NB4 (cell line): ENCODE measurements around the gene THPO.

Experiments used
- DNase-seq: peaks from one replicate; pipeline ENCODE4 v3.0.0; 2010; ENCODE audit warnings: low read depth
- H3K4me3 ChIP-seq: one replicate; pipeline ENCODE4 v1.5.1; 2011; ENCODE audit warnings: mild to moderate bottlenecking, low read depth, low read length, moderate library complexity
- CTCF ChIP-seq: IDR thresholded peaks from one replicate; pipeline ENCODE4 v1.5.1; 2012; ENCODE audit warnings: low read depth, low read length
- MYC ChIP-seq: IDR thresholded peaks from 2 replicates; pipeline ENCODE4 v1.6.1; 2011; ENCODE audit warnings: low read depth, low read length
- POLR2A ChIP-seq: IDR thresholded peaks from 2 replicates; pipeline ENCODE4 v1.6.1; 2011; ENCODE audit warnings: mild to moderate bottlenecking; ENCODE audit not compliant: insufficient read length; ENCODE audit errors: extremely low read depth
- TF ChIP-seq, protein P1 (sequence below): IDR thresholded peaks from 2 replicates; pipeline ENCODE4 v1.6.1; 2011; ENCODE audit warnings: low read depth, low read length

THPO gene

DNA sequence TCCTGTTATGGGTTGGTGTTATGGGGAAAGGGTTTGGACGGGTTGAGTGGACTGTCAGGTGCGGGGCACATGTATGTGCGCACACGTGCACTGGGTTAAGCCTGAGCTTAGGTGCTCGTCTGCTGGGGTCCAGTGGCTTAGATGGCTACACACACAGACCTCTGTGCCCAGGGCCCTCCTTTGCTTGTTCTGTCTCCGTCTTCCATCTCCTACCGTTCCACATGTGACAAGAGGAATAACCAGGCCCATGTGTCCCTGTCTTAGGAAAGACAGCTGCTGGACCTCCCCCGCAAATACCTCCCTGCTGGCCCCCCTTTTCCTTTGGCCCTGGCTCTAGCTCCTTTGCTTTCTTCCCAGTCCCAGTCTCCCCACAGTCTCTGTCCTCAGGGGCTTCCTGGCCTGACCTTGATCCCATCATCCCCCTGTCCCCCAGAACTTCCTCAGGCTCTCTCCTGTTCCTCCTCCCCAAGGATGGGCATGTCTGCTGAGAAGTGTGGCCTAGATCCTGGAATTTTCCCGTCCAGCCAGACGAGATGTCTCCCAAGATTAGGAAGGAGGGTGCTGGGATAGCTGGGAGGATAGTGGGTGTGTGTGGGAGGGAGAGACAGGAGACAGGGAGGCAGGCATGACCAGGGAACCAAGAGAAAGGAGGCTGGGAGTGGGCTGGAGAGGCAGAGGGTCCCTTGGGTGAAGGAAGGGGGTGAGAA, 797 bp upstream of the THPO start:
- no peak for DNase-seq
- TF ChIP-seq MYC (no peak), POLR2A (no peak), CTCF (no peak)
- TF ChIP-seq, protein P1, sequence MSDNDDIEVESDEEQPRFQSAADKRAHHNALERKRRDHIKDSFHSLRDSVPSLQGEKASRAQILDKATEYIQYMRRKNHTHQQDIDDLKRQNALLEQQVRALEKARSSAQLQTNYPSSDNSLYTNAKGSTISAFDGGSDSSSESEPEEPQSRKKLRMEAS: no peak
- no peak overlapping the region for H3K4me3 ChIP-seq

GRCh38 chr3:184377374-184377773, 633 bp downstream of the THPO start:
- no peak for TF ChIP-seq POLR2A
- TF ChIP-seq, protein P1: no peak
- no peak for TF ChIP-seq CTCF
- TF ChIP-seq MYC: no peak
- DNase-seq: no peak
- H3K4me3 ChIP-seq: no peak overlapping the region

GRCh38 chr3:184375747-184376461, 2.1 kb downstream of the THPO start:
- no peak for TF ChIP-seq POLR2A
- TF ChIP-seq MYC: no peak
- TF ChIP-seq, protein P1: no peak
- TF ChIP-seq CTCF: no peak

GRCh38 chr3:184373422-184373821, 4.6 kb downstream of the THPO start:
- DNase-seq: no peak
- H3K4me3 ChIP-seq: no peak overlapping the region
- TF ChIP-seq CTCF (no peak), POLR2A (no peak), MYC (no peak)
- TF ChIP-seq, protein P1: no peak

More at GRCh38 chr3:184375747-184376461, 2.1 kb downstream of the THPO start:
- no peak for DNase-seq
- H3K4me3 ChIP-seq: no peak overlapping the region

DNA sequence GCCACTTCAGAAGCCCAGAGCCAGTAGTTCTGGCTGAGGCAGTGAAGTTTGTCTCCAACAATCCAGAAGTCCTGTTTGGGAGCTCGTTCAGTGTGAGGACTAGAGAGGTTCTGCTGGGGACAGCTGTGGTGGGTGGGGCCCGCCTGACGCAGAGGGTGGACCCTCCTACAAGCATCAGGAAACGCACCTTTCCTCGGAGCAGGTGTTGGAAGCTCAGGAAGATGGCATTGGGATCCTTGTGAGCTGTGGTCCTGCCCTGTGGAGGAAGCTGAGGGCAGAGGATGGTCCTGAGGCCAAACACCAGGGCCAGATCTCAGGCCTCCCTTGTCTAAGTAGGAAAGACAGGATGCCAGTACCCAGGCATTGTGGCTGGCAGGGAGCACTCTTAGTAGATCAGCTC, 5.1 kb downstream of the THPO start:
- no peak for TF ChIP-seq MYC
- no peak for TF ChIP-seq POLR2A

DNA sequence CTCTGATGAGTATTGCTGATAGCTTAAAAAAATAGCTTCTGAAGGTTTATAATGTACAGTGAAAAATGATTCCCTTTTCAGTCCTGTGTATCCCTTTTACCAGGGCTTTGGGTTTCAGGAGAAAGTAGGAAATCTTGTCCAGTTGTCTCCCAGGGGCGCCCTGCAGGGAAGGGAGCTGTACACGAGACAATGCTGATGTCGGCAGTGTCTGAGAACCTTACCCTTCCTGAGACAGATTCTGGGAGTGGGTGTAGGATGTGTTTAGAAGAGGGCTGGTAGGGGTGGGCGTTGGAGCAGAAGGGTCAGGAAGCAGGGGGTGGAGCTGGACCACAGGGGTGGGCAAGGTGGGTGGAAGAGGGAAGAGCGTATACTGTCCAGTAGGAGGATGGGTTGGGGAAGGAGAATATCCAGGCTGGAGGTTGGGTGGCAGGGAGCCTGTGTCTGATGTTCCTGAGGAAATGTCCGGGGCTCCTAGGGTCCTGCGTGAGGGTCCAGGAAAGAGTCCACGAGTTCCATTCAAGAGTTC, 5.6 kb downstream of the THPO start:
- TF ChIP-seq POLR2A: no peak
- TF ChIP-seq, protein P1: no peak
- no peak for TF ChIP-seq CTCF
- TF ChIP-seq MYC: no peak

More for the DNA sequence above, 5.1 kb downstream of the THPO start:
- no peak overlapping the region for H3K4me3 ChIP-seq
- DNase-seq: no peak

More for the DNA sequence above, 5.6 kb downstream of the THPO start:
- no peak overlapping the region for H3K4me3 ChIP-seq
- DNase-seq: no peak
